ENCODE results near the gene GSG1L2.

Gene GSG1L2

DNA sequence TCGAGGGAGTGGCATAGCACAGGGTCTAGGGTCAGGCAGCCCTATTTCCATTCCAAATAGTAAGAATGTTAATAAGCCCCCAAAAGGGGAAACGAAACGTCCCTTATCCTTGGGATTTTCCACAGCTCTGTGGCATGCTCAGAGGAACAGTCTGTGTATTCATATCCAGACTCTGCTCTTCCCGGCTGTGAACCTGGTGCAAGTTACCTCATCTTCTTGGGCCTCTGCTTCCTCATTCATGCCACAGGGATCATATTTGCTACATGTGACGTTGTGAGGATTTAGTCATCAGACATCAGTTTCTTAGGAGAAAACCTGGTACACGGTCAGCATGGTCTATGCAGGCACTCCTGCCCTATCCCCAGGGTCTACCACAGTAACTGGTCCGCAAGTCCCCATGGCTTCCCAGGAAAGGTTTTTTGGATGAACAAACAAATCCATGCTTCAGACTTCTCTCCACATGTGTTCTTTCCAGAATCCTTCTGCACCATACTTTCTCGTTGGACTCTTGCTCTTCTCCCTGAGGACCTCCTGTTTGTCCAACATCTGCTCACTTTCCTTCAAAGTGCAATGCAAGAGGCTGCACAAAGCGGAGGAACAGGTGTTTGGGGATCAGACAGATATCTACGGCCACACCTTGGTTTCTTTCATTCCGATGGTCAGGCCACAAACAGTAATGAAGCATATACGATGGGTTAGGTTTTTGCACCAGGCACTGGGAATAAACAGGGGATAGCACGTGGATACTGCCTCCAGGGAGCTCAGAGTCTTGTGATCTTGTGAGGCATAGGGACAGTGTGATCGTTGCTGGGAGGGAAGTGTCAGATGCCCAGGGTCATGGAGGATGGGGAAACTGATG is 21.5 kb upstream of the GSG1L2 start:
- H3K9me3 ChIP-seq: no peaks in the 10 kb centered on the region
- H3K27ac ChIP-seq: no peak overlapping the region
- TF ChIP-seq, protein P1, sequence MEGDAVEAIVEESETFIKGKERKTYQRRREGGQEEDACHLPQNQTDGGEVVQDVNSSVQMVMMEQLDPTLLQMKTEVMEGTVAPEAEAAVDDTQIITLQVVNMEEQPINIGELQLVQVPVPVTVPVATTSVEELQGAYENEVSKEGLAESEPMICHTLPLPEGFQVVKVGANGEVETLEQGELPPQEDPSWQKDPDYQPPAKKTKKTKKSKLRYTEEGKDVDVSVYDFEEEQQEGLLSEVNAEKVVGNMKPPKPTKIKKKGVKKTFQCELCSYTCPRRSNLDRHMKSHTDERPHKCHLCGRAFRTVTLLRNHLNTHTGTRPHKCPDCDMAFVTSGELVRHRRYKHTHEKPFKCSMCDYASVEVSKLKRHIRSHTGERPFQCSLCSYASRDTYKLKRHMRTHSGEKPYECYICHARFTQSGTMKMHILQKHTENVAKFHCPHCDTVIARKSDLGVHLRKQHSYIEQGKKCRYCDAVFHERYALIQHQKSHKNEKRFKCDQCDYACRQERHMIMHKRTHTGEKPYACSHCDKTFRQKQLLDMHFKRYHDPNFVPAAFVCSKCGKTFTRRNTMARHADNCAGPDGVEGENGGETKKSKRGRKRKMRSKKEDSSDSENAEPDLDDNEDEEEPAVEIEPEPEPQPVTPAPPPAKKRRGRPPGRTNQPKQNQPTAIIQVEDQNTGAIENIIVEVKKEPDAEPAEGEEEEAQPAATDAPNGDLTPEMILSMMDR (IDR thresholded peaks at IDR 0.05): no peak
- H3K27me3 ChIP-seq: peaks cover 57% of the 10 kb centered on the region
- no peak overlapping the region for H3K4me3 ChIP-seq (ENCODE audit: low read depth in 1 of 2, low read length in 1 of 2)
- no peaks in the 10 kb centered on the region for H3K36me3 ChIP-seq
- H3K4me1 ChIP-seq (ENCODE audit: control insufficient read depth in 1 of 2, insufficient read depth in 1 of 2, low read depth in 1 of 2, low read length in 1 of 2): no peaks in the 10 kb centered on the region

DNA sequence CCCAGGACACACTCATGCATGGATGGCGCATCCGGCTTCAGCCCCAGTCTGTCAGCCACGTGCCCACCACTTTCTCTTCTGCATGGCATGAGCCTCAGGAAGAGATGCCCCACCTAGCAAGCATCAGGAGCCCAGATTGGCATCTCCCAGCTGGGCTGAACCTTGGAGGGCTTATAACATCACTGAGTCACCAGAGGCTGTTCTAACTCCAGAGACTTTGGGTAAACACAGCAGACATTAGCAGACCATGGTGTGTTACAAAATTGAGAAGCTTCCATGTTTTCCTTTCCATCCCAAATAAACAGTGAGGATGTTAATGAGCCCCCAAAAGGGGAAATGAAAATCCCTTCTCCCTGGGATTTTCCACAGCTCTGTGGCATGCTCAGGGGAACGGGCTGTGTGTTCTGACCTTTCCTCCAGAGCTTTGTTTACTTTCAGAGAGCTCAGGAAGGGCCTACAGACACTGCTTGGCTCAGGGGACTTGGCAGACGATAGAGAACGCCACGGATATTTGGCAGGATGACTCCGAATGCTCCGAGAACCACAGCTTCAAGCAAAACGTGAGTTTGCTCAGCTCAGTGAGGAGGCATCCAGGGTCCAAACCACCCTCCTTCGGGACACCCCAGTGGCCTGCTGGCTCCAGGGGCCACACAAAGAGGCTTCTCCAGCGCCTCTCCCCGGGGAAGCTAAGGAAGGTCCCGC is 20.3 kb upstream of the GSG1L2 start:
- TF ChIP-seq, protein P1 (IDR thresholded peaks at IDR 0.05): no peak
- Histone ChIP-seq H3K27ac (no peak overlapping the region), H3K36me3 (no peaks in the 10 kb centered on the region), H3K9me3 (no peaks in the 10 kb centered on the region), H3K4me3 (ENCODE audit: low read depth in 1 of 2, low read length in 1 of 2) (no peak overlapping the region), H3K27me3 (peaks cover 54% of the 10 kb centered on the region), H3K4me1 (ENCODE audit: control insufficient read depth in 1 of 2, insufficient read depth in 1 of 2, low read depth in 1 of 2, low read length in 1 of 2) (no peaks in the 10 kb centered on the region)

DNA sequence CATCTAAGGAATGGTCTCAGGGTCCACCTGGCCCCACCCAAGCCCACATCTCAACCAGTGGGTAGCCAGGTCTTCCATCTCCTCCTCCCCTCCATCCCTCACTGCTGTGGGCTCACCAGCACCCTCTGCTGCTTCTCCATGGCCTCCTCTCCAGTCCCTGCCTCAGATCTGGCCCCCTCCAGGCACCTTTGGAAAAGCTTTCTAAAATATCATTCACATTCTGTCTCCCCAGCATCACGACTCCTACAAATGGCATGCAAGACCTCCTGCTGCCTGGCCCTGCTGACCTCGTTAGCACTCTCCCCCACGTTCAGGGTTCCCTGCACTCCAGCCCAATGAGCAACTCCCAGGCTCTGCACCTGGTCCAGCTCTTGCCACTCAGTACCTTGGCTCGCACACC is 17.6 kb upstream of the GSG1L2 start:
- Histone ChIP-seq H3K27ac (no peak overlapping the region), H3K4me3 (ENCODE audit: low read depth in 1 of 2, low read length in 1 of 2) (no peak overlapping the region), H3K27me3 (peaks cover 39% of the 10 kb centered on the region), H3K36me3 (no peaks in the 10 kb centered on the region), H3K4me1 (ENCODE audit: control insufficient read depth in 1 of 2, insufficient read depth in 1 of 2, low read depth in 1 of 2, low read length in 1 of 2) (no peaks in the 10 kb centered on the region), H3K9me3 (no peaks in the 10 kb centered on the region)
- TF ChIP-seq, protein P1 (IDR thresholded peaks at IDR 0.05): no peak

DNA sequence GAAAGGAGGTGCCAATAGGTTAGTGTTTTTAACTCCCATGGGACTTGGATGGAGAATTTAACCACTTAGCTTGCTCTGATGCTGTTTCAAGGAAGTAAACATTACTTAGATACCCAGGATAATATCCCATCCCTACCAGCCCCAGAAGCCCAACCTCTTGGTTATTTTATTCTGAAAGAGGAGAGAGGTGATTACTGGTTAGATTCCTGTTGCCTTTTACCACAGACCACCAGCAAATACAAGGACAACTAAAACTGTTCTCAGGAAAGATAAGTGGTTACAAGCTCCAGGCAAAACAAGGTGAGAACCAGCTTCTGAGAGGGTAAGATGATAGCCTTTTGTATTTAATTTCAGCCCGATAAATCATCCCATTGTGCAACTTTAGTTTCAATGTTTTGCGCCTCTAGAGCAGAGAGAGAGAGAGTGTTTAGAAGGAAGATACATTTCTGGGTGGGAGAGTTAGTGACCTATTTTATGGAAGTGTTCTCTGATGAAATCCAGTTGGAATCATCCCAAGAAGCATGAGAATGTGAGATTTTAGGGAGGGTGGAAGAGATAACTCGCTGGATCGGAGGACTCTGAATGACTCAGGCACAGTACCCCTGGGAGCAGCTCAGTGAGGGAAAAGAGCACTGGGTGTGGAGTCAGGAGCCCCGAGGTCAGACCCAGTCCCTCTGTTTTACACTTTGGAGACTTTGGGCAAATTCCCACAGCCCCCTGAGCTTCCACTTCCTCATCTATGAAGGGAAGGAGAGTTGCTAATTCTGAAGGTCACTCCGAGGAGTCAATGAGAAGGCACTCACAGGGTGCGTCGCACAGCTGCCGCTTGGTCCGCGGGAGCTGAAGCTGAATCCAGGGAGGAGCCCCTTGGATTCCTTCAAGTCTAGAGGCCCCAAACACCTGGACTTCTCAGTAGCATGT is 15.9 kb upstream of the GSG1L2 start:
- Histone ChIP-seq H3K27ac (no peak overlapping the region), H3K4me3 (ENCODE audit: low read depth in 1 of 2, low read length in 1 of 2) (no peak overlapping the region), H3K36me3 (no peaks in the 10 kb centered on the region), H3K4me1 (ENCODE audit: control insufficient read depth in 1 of 2, insufficient read depth in 1 of 2, low read depth in 1 of 2, low read length in 1 of 2) (no peaks in the 10 kb centered on the region), H3K9me3 (no peaks in the 10 kb centered on the region), H3K27me3 (peaks cover 28% of the 10 kb centered on the region)
- TF ChIP-seq, protein P1 (IDR thresholded peaks at IDR 0.05): no peak

DNA sequence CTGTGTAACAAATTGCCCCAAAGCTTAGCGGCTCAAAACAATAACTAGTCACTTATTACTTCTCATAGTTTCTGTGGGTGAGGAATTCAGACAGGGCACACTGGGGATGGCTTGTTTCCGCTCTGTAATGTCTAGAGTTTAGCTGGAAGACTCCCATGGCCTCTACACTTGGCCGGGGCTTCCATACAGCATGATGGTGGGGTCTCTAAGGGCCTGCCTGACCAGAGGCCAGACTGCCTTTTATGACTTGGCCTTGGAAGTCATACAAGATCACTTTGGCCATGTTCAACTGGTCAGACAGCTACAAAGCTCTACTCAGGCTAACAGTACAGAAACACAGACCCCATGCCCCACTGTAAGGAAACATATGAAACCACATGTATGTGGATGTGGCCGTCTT is 12.0 kb upstream of the GSG1L2 start:
- Histone ChIP-seq H3K4me1 (ENCODE audit: control insufficient read depth in 1 of 2, insufficient read depth in 1 of 2, low read depth in 1 of 2, low read length in 1 of 2) (no peaks in the 10 kb centered on the region), H3K4me3 (ENCODE audit: low read depth in 1 of 2, low read length in 1 of 2) (no peak overlapping the region), H3K27ac (no peak overlapping the region), H3K36me3 (no peaks in the 10 kb centered on the region), H3K27me3 (peaks cover 31% of the 10 kb centered on the region), H3K9me3 (no peaks in the 10 kb centered on the region)
- TF ChIP-seq, protein P1 (IDR thresholded peaks at IDR 0.05): no peak

All from neutrophil (primary cell).